SK-N-SH treated with all-trans-retinoic acid at 6 μM for 48 hours (cell line): Measurements from ENCODE around the gene PTGDR2.

Source experiments
- ATAC-seq: fragments of 200-7000 bp; cut with Tn5 transposase; 3 replicates; pipeline ENCODE4 v1.9.1; 2020; ENCODE audit warnings: mild to moderate bottlenecking, moderate library complexity
- ARNTL ChIP-seq: fragments of 450-650 bp; formaldehyde crosslinking; IDR thresholded peaks from 2 replicates; pipeline ENCODE4 v1.5.0; 2020; ENCODE audit warnings: low read depth, mild to moderate bottlenecking, moderate library complexity, borderline replicate concordance
- BACH2 ChIP-seq: fragments of 250-450 bp; sonication (Bioruptor Pico); IDR thresholded peaks from 2 replicates; pipeline ENCODE4 v1.9.0; 2021; ENCODE audit warnings: mild to moderate bottlenecking, borderline replicate concordance
- CSDC2 ChIP-seq: fragments of 250-450 bp; sonication (Bioruptor Pico); IDR thresholded peaks from 2 replicates; pipeline ENCODE4 v1.5.0; 2020; ENCODE audit warnings: mild to moderate bottlenecking, moderate library complexity
- ESRRG ChIP-seq: fragments of 250-450 bp; sonication (Bioruptor Pico); IDR thresholded peaks from 2 replicates; pipeline ENCODE4 v1.6.1; 2021; ENCODE audit warnings: mild to moderate bottlenecking
- GLIS3 ChIP-seq: fragments of 250-450 bp; sonication (Bioruptor Pico); IDR thresholded peaks from 2 replicates; pipeline ENCODE4 v1.5.0; 2020; ENCODE audit warnings: mild to moderate bottlenecking, moderate library complexity
- ISL1 ChIP-seq: fragments of 250-450 bp; sonication (Bioruptor Pico); IDR thresholded peaks from 2 replicates; pipeline ENCODE4 v2.1.2; 2022; ENCODE audit warnings: mild to moderate bottlenecking, moderate library complexity
- OSR1 ChIP-seq: fragments of 250-450 bp; sonication (Bioruptor Pico); IDR thresholded peaks from 2 replicates; pipeline ENCODE4 v1.8.0; 2022; ENCODE audit warnings: moderate library complexity, mild to moderate bottlenecking, inconsistent platforms
- PPARA ChIP-seq: fragments of 250-450 bp; sonication (Bioruptor Pico); IDR thresholded peaks from 2 replicates; pipeline ENCODE4 v1.5.0; 2020; ENCODE audit warnings: mild to moderate bottlenecking, borderline replicate concordance
- RARB ChIP-seq: fragments of 250-450 bp; sonication (Bioruptor Pico); IDR thresholded peaks from 2 replicates; pipeline ENCODE4 v1.8.0; 2021; ENCODE audit warnings: mild to moderate bottlenecking, moderate library complexity
- TCF4 ChIP-seq: fragments of 250-450 bp; sonication (Bioruptor Pico); IDR thresholded peaks from 2 replicates; pipeline ENCODE4 v1.8.0; 2021; ENCODE audit warnings: mild to moderate bottlenecking, moderate library complexity, borderline replicate concordance
- TOX ChIP-seq: fragments of 250-450 bp; sonication (Bioruptor Pico); IDR thresholded peaks from 2 replicates; pipeline ENCODE4 v1.8.0; 2021; ENCODE audit warnings: mild to moderate bottlenecking, moderate library complexity, borderline replicate concordance
- ZC3H10 ChIP-seq: fragments of 250-450 bp; sonication (Bioruptor Pico); IDR thresholded peaks from 2 replicates; pipeline ENCODE4 v1.5.1; 2021; ENCODE audit warnings: mild to moderate bottlenecking, moderate library complexity
- ZFP3 ChIP-seq: fragments of 250-450 bp; sonication (Bioruptor Pico); IDR thresholded peaks from 2 replicates; pipeline ENCODE4 v1.5.0; 2020; ENCODE audit warnings: mild to moderate bottlenecking, moderate library complexity
- ZFP30 ChIP-seq: fragments of 450-650 bp; formaldehyde crosslinking; IDR thresholded peaks from 2 replicates; pipeline ENCODE4 v1.5.0; 2022; ENCODE audit warnings: mild to moderate bottlenecking, moderate library complexity
- ZNF565 ChIP-seq: fragments of 450-650 bp; formaldehyde crosslinking; conservative IDR thresholded peaks from 2 replicates; pipeline ENCODE4 v1.5.0; 2020; ENCODE audit warnings: low read depth, mild to moderate bottlenecking, moderate library complexity
- ZNF70 ChIP-seq: fragments of 450-650 bp; formaldehyde crosslinking; IDR thresholded peaks from 2 replicates; pipeline ENCODE4 v1.5.0; 2020; ENCODE audit warnings: mild to moderate bottlenecking, moderate library complexity
- ZNF8 ChIP-seq: fragments of 450-650 bp; formaldehyde crosslinking; IDR thresholded peaks from 2 replicates; pipeline ENCODE4 v1.5.0; 2020; ENCODE audit warnings: mild to moderate bottlenecking, moderate library complexity
- TF ChIP-seq, protein P1 (sequence below): fragments of 250-450 bp; sonication (Bioruptor Pico); IDR thresholded peaks from 2 replicates; pipeline ENCODE4 v1.5.1; 2020; ENCODE audit warnings: low read depth, mild to moderate bottlenecking, moderate library complexity
- TF ChIP-seq, protein P2 (sequence below): fragments of 250-450 bp; sonication (Bioruptor Pico); IDR thresholded peaks from 2 replicates; pipeline ENCODE4 v1.8.0; 2021; ENCODE audit warnings: low read depth, mild to moderate bottlenecking, moderate library complexity, borderline replicate concordance
- TF ChIP-seq, protein P3 (sequence below): fragments of 250-450 bp; sonication (Bioruptor Pico); IDR thresholded peaks from 2 replicates; pipeline ENCODE4 v1.5.1; 2021; ENCODE audit warnings: mild to moderate bottlenecking, moderate library complexity
- TF ChIP-seq, protein P4 (sequence below): fragments of 250-450 bp; sonication (Bioruptor Pico); IDR thresholded peaks from 2 replicates; pipeline ENCODE4 v1.5.0; 2020; ENCODE audit warnings: mild to moderate bottlenecking, moderate library complexity
- TF ChIP-seq, protein P5 (sequence below): fragments of 250-450 bp; sonication (Bioruptor Pico); IDR thresholded peaks from 2 replicates; pipeline ENCODE4 v1.8.0; 2020; ENCODE audit warnings: mild to moderate bottlenecking, moderate library complexity, borderline replicate concordance

The PTGDR2 gene

DNA sequence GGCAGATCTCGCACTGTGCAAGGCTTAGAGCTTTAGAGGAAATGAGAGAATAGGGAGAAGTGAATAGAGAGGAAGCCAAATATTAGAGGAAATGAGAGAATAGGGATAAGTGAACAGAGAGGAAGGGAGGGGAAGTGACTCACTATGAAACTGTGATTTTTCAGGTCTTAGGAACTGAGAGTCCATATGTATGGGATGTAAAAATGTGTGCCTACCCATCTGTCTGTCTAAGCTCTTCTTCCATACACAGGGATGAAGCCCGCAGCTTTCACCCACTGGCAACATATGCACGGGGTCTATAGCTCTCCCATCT is 20.3 kb downstream of the PTGDR2 start:
- no peak for ATAC-seq
- TF ChIP-seq ZFP3 (CRISPR knock-in tag) (no peak), CSDC2 (CRISPR knock-in tag) (no peak), ESRRG (CRISPR knock-in tag) (no peak), ISL1 (no peak), RARB (CRISPR knock-in tag) (no peak), ZC3H10 (no peak), PPARA (CRISPR knock-in tag) (no peak), ZNF70 (CRISPR knock-in tag) (no peak), GLIS3 (CRISPR knock-in tag) (no peak), OSR1 (CRISPR knock-in tag) (no peak), TOX (no peak), ZFP30 (CRISPR knock-in tag) (no peak), TCF4 (CRISPR knock-in tag) (no peak), ARNTL (CRISPR knock-in tag) (no peak)
- TF ChIP-seq, protein P1, sequence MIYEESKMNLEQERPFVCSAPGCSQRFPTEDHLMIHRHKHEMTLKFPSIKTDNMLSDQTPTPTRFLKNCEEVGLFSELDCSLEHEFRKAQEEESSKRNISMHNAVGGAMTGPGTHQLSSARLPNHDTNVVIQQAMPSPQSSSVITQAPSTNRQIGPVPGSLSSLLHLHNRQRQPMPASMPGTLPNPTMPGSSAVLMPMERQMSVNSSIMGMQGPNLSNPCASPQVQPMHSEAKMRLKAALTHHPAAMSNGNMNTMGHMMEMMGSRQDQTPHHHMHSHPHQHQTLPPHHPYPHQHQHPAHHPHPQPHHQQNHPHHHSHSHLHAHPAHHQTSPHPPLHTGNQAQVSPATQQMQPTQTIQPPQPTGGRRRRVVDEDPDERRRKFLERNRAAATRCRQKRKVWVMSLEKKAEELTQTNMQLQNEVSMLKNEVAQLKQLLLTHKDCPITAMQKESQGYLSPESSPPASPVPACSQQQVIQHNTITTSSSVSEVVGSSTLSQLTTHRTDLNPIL (CRISPR knock-in tag) = no peak
- TF ChIP-seq, protein P2, sequence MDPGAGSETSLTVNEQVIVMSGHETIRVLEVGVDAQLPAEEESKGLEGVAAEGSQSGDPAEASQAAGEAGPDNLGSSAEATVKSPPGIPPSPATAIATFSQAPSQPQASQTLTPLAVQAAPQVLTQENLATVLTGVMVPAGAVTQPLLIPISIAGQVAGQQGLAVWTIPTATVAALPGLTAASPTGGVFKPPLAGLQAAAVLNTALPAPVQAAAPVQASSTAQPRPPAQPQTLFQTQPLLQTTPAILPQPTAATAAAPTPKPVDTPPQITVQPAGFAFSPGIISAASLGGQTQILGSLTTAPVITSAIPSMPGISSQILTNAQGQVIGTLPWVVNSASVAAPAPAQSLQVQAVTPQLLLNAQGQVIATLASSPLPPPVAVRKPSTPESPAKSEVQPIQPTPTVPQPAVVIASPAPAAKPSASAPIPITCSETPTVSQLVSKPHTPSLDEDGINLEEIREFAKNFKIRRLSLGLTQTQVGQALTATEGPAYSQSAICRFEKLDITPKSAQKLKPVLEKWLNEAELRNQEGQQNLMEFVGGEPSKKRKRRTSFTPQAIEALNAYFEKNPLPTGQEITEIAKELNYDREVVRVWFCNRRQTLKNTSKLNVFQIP = no peak
- TF ChIP-seq, protein P3, sequence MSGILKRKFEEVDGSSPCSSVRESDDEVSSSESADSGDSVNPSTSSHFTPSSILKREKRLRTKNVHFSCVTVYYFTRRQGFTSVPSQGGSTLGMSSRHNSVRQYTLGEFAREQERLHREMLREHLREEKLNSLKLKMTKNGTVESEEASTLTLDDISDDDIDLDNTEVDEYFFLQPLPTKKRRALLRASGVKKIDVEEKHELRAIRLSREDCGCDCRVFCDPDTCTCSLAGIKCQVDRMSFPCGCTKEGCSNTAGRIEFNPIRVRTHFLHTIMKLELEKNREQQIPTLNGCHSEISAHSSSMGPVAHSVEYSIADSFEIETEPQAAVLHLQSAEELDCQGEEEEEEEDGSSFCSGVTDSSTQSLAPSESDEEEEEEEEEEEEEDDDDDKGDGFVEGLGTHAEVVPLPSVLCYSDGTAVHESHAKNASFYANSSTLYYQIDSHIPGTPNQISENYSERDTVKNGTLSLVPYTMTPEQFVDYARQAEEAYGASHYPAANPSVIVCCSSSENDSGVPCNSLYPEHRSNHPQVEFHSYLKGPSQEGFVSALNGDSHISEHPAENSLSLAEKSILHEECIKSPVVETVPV (CRISPR knock-in tag) = no peak

DNA sequence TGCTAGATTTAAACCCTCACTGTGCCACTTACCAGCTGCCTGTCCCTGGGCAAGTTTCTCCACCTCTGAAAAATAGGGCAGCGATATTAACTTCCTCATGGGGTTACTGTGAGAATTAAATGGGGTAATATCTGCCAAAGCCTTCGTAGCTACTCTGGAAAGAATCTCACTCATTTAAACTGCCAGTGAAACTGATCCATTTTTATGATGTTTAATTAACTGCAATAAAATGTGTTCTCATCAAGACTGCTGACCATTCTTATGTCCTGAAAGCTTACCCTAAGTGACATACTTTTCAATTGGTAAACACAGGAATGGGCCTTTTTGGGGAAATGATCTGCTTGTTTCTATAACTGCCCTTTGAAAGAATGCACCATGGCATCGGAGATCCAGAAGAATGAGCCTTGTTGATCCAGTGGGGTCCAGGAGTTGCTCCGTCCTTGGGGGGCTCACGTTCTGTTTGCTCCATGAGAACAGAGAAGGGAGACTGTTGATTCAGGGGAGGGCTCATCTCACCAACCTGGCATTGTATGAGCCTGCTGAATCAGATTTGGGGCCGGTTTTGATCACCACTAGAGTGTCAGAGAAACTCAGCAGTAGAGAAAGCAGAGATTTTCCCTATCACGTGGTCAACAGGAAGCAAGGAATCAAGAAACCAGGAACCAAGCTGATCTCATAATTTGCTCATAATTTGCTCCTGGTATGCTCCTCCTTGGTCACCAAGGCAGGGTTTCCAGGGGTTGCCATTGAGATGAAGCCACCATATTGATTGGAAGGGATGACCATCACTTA is 20.8 kb downstream of the PTGDR2 start:
- TF ChIP-seq ZNF70 (CRISPR knock-in tag) (no peak), CSDC2 (CRISPR knock-in tag) (no peak), ZFP3 (CRISPR knock-in tag) (no peak), BACH2 (CRISPR knock-in tag) (no peak), OSR1 (CRISPR knock-in tag) (no peak), ZC3H10 (no peak), GLIS3 (CRISPR knock-in tag) (no peak), ARNTL (CRISPR knock-in tag) (no peak), TCF4 (CRISPR knock-in tag) (no peak), ZFP30 (CRISPR knock-in tag) (no peak), ESRRG (CRISPR knock-in tag) (no peak), ZNF8 (CRISPR knock-in tag) (no peak), PPARA (CRISPR knock-in tag) (no peak), ISL1 (no peak), TOX (no peak), ZNF565 (CRISPR knock-in tag) (no peak)
- TF ChIP-seq, protein P4, sequence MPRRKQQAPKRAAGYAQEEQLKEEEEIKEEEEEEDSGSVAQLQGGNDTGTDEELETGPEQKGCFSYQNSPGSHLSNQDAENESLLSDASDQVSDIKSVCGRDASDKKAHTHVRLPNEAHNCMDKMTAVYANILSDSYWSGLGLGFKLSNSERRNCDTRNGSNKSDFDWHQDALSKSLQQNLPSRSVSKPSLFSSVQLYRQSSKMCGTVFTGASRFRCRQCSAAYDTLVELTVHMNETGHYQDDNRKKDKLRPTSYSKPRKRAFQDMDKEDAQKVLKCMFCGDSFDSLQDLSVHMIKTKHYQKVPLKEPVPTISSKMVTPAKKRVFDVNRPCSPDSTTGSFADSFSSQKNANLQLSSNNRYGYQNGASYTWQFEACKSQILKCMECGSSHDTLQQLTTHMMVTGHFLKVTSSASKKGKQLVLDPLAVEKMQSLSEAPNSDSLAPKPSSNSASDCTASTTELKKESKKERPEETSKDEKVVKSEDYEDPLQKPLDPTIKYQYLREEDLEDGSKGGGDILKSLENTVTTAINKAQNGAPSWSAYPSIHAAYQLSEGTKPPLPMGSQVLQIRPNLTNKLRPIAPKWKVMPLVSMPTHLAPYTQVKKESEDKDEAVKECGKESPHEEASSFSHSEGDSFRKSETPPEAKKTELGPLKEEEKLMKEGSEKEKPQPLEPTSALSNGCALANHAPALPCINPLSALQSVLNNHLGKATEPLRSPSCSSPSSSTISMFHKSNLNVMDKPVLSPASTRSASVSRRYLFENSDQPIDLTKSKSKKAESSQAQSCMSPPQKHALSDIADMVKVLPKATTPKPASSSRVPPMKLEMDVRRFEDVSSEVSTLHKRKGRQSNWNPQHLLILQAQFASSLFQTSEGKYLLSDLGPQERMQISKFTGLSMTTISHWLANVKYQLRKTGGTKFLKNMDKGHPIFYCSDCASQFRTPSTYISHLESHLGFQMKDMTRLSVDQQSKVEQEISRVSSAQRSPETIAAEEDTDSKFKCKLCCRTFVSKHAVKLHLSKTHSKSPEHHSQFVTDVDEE (CRISPR knock-in tag) = no peak
- TF ChIP-seq, protein P5, sequence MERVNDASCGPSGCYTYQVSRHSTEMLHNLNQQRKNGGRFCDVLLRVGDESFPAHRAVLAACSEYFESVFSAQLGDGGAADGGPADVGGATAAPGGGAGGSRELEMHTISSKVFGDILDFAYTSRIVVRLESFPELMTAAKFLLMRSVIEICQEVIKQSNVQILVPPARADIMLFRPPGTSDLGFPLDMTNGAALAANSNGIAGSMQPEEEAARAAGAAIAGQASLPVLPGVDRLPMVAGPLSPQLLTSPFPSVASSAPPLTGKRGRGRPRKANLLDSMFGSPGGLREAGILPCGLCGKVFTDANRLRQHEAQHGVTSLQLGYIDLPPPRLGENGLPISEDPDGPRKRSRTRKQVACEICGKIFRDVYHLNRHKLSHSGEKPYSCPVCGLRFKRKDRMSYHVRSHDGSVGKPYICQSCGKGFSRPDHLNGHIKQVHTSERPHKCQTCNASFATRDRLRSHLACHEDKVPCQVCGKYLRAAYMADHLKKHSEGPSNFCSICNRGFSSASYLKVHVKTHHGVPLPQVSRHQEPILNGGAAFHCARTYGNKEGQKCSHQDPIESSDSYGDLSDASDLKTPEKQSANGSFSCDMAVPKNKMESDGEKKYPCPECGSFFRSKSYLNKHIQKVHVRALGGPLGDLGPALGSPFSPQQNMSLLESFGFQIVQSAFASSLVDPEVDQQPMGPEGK (CRISPR knock-in tag) = no peak
- TF ChIP-seq, protein P1 (CRISPR knock-in tag) = no peak
- TF ChIP-seq, protein P2 = no peak
- TF ChIP-seq, all 23 proteins: peak for 0
- ATAC-seq = no peak
